Subcutaneous abdominal adipose tissue (tissue), 5 donors: ENCODE results near the gene ARFGEF2.

ENCODE experiments used
- H3K27ac ChIP-seq: one replicate; pipeline ENCODE4 v1.7.0; 2013; ENCODE audit warnings: low read depth, mild to moderate bottlenecking, inconsistent platforms, low read length, moderate library complexity
- H3K27me3 ChIP-seq, 5 donors: one replicate each; pipeline ENCODE4 v1.7.0; 2013; ENCODE audit warnings: low read length in 5 of 5, inconsistent platforms in 1 of 5; ENCODE audit not compliant: control insufficient read depth in 5 of 5, insufficient read depth in 4 of 5
- H3K36me3 ChIP-seq, 5 donors: one replicate each; pipeline ENCODE4 v1.7.0; 2013; ENCODE audit warnings: low read length in 5 of 5; ENCODE audit not compliant: control insufficient read depth in 5 of 5, insufficient read depth in 5 of 5
- H3K4me1 ChIP-seq, 5 donors: one replicate each; pipeline ENCODE4 v1.7.0; 2013; ENCODE audit warnings: low read length in 5 of 5, mild to moderate bottlenecking in 3 of 5, moderate library complexity in 1 of 5; ENCODE audit not compliant: control insufficient read depth in 5 of 5, insufficient read depth in 5 of 5
- H3K4me3 ChIP-seq, 5 donors: one replicate each; pipeline ENCODE4 v1.7.0; 2013; ENCODE audit warnings: low read length in 5 of 5, low read depth in 1 of 5
- H3K9ac ChIP-seq, 5 donors: one replicate each; pipeline ENCODE4 v1.7.0; 2013; ENCODE audit warnings: low read length in 5 of 5, mild to moderate bottlenecking in 4 of 5, moderate library complexity in 3 of 5
- H3K9me3 ChIP-seq, 5 donors: one replicate each; pipeline ENCODE4 v1.7.0; 2013; ENCODE audit warnings: low read length in 5 of 5; ENCODE audit not compliant: control insufficient read depth in 5 of 5
- donor health status: healthy.
- donor health status: healthy.
- donor health status: healthy.
- donor health status: healthy.
- donor health status: healthy.

The ARFGEF2 gene

GRCh38 chr20:48909910-48910309 is 11.6 kb upstream of the ARFGEF2 start:
- H3K4me1 ChIP-seq = peaks cover 0 to under 1% (median 0%) of the 10 kb centered on the region in 5 donors
- peaks cover 0 to 13% (median 0%) of the 10 kb centered on the region in 5 donors for H3K9me3 ChIP-seq
- H3K27me3 ChIP-seq = peaks cover 0 to 11% (median 6%) of the 10 kb centered on the region in 5 donors
- H3K9ac ChIP-seq = no peak overlapping the region
- no peaks in the 10 kb centered on the region for H3K36me3 ChIP-seq
- H3K4me3 ChIP-seq = no peak overlapping the region
- no peak overlapping the region for H3K27ac ChIP-seq

- Histone ChIP-seq H3K36me3 (no peaks in the 10 kb centered on the region), H3K27me3 (peaks cover 0 to 11% (median 6%) of the 10 kb centered on the region in 5 donors), H3K4me3 (no peak overlapping the region), H3K4me1 (no peaks in the 10 kb centered on the region), H3K27ac (no peak overlapping the region), H3K9ac (no peak overlapping the region), H3K9me3 (peaks cover 0 to 13% (median 0%) of the 10 kb centered on the region in 5 donors)
Observed at GRCh38 chr20:48910347-48910781, 11.1 kb upstream of the ARFGEF2 start.

- H3K36me3 ChIP-seq = no peaks in the 10 kb centered on the region
- H3K4me1 ChIP-seq = no peaks in the 10 kb centered on the region
- no peak overlapping the region for H3K9ac ChIP-seq
- H3K27ac ChIP-seq = no peak overlapping the region
- peaks cover 0 to 13% (median 0%) of the 10 kb centered on the region in 5 donors for H3K9me3 ChIP-seq
- no peak overlapping the region for H3K4me3 ChIP-seq
- H3K27me3 ChIP-seq = peaks cover 0 to 11% (median 6%) of the 10 kb centered on the region in 5 donors
Observed at GRCh38 chr20:48912065-48912464, 9.4 kb upstream of the ARFGEF2 start.

GRCh38 chr20:48916699-48917098 is 4.8 kb upstream of the ARFGEF2 start:
- Histone ChIP-seq H3K4me1 (peaks cover 0 to 12% (median 7%) of the 10 kb centered on the region in 5 donors), H3K9ac (no peak overlapping the region), H3K27ac (no peak overlapping the region), H3K9me3 (no peaks in the 10 kb centered on the region), H3K4me3 (no peak overlapping the region), H3K36me3 (no peaks in the 10 kb centered on the region), H3K27me3 (peaks cover 0 to 6% (median 4%) of the 10 kb centered on the region in 5 donors)

- Histone ChIP-seq H3K9ac (no peak overlapping the region), H3K36me3 (no peaks in the 10 kb centered on the region), H3K9me3 (no peaks in the 10 kb centered on the region), H3K4me3 (no peak overlapping the region), H3K27ac (no peak overlapping the region), H3K27me3 (no peaks in the 10 kb centered on the region), H3K4me1 (peaks cover 3 to 37% (median 31%) of the 10 kb centered on the region in 5 donors)
Observed at GRCh38 chr20:48919336-48919881, 2.1 kb upstream of the ARFGEF2 start.

- no peak overlapping the region for H3K9ac ChIP-seq
- peaks cover 3 to 43% (median 37%) of the 10 kb centered on the region in 5 donors for H3K4me1 ChIP-seq
- no peaks in the 10 kb centered on the region for H3K36me3 ChIP-seq
- H3K4me3 ChIP-seq = no peak overlapping the region
- H3K27ac ChIP-seq = no peak overlapping the region
- H3K27me3 ChIP-seq = no peaks in the 10 kb centered on the region
- H3K9me3 ChIP-seq = no peaks in the 10 kb centered on the region
Observed at GRCh38 chr20:48919882-48920526, 1.5 kb upstream of the ARFGEF2 start.

- Histone ChIP-seq H3K9me3 (no peaks in the 10 kb centered on the region), H3K4me3 (peak overlapping the region in 4 of 5 donors; percentile 80 to 93 (median 88)), H3K4me1 (peaks cover 3 to 44% (median 38%) of the 10 kb centered on the region in 5 donors), H3K27me3 (no peaks in the 10 kb centered on the region), H3K27ac (peak overlapping the region; percentile 95), H3K9ac (peak overlapping the region in 4 of 5 donors; percentile 82 to 100 (median 95)), H3K36me3 (no peaks in the 10 kb centered on the region)
Observed at GRCh38 chr20:48920527-48921167, 864 bp upstream of the ARFGEF2 start.

GRCh38 chr20:48921883-48922820 is 641 bp downstream of the ARFGEF2 start:
- H3K9ac ChIP-seq = peak overlapping the region; percentile 88 to 100 (median 98)
- peaks cover 3 to 44% (median 39%) of the 10 kb centered on the region in 5 donors for H3K4me1 ChIP-seq
- peak overlapping the region; percentile 95 for H3K27ac ChIP-seq
- H3K4me3 ChIP-seq = peak overlapping the region; percentile 80 to 93 (median 84)
- no peaks in the 10 kb centered on the region for H3K9me3 ChIP-seq
- H3K27me3 ChIP-seq = no peaks in the 10 kb centered on the region
- H3K36me3 ChIP-seq = no peaks in the 10 kb centered on the region

GRCh38 chr20:48923149-48923718 is 1.7 kb downstream of the ARFGEF2 start:
- Histone ChIP-seq H3K4me3 (no peak overlapping the region), H3K9ac (peak overlapping the region in 3 of 5 donors; percentile 28 to 98 (median 98)), H3K27ac (peak overlapping the region; percentile 95), H3K9me3 (no peaks in the 10 kb centered on the region), H3K36me3 (no peaks in the 10 kb centered on the region), H3K4me1 (peaks cover 3 to 44% (median 39%) of the 10 kb centered on the region in 5 donors), H3K27me3 (no peaks in the 10 kb centered on the region)
